ENCODE results near the gene AFTPH. TPM values are rescaled to one million over a fixed set of nuclear protein-coding genes. Genes with fewer than 3 reads are reported as not detected.

The AFTPH gene
- total RNA-seq, 1 donor from 2014 or later, result 13.1 TPM

DNA sequence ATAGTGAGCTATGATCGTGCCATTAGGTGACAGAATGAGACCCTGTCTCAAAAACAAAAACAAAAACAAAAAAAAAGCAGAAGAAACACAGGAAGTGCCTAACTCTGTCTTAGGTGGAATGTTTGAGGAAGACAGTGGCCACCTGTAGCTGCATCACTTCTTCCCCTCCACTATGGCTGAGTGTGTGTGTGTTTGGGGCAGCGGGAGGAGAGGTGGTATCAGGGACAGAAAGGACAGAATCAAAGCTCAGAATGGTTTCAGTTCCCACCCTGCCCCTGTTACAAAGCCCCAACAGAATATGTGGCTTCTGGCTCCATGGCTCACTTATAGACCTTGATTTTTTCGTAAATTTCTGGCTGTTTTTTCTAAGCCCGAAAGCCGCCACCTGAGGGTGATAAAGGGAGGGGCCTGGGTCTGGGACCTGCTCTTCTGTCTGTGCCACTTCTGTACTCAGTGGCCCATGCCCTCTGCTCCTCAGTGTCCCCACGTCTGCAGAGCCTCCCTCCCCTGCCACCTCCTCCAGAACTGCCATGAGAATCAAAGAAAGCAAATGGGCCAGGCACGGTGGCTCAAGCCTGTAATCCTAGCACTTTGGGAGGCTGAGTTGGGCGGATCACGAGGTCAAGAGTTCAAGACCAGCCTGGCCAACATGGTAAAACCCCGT is 102.2 kb downstream of the AFTPH start:
- Mint-ChIP-seq H3K4me1 (ENCODE audit: unreplicated experiment) (peaks cover 13% of the 10 kb centered on the region), H3K4me3 (ENCODE audit: unreplicated experiment) (no peak overlapping the region), H3K9me3 (ENCODE audit: unreplicated experiment) (no peaks in the 10 kb centered on the region), H3K27me3 (ENCODE audit: unreplicated experiment) (peaks cover 11% of the 10 kb centered on the region), H3K36me3 (ENCODE audit: low read depth, unreplicated experiment) (peaks cover 4% of the 10 kb centered on the region), H3K27ac (ENCODE audit: unreplicated experiment) (peak overlapping the region; percentile 54)
- DNase-seq (ENCODE audit: low spot score), result no peak
- TF ChIP-seq, protein P1, sequence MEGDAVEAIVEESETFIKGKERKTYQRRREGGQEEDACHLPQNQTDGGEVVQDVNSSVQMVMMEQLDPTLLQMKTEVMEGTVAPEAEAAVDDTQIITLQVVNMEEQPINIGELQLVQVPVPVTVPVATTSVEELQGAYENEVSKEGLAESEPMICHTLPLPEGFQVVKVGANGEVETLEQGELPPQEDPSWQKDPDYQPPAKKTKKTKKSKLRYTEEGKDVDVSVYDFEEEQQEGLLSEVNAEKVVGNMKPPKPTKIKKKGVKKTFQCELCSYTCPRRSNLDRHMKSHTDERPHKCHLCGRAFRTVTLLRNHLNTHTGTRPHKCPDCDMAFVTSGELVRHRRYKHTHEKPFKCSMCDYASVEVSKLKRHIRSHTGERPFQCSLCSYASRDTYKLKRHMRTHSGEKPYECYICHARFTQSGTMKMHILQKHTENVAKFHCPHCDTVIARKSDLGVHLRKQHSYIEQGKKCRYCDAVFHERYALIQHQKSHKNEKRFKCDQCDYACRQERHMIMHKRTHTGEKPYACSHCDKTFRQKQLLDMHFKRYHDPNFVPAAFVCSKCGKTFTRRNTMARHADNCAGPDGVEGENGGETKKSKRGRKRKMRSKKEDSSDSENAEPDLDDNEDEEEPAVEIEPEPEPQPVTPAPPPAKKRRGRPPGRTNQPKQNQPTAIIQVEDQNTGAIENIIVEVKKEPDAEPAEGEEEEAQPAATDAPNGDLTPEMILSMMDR (IDR thresholded peaks at IDR 0.05; ENCODE audit: unreplicated experiment), result no peak

DNA sequence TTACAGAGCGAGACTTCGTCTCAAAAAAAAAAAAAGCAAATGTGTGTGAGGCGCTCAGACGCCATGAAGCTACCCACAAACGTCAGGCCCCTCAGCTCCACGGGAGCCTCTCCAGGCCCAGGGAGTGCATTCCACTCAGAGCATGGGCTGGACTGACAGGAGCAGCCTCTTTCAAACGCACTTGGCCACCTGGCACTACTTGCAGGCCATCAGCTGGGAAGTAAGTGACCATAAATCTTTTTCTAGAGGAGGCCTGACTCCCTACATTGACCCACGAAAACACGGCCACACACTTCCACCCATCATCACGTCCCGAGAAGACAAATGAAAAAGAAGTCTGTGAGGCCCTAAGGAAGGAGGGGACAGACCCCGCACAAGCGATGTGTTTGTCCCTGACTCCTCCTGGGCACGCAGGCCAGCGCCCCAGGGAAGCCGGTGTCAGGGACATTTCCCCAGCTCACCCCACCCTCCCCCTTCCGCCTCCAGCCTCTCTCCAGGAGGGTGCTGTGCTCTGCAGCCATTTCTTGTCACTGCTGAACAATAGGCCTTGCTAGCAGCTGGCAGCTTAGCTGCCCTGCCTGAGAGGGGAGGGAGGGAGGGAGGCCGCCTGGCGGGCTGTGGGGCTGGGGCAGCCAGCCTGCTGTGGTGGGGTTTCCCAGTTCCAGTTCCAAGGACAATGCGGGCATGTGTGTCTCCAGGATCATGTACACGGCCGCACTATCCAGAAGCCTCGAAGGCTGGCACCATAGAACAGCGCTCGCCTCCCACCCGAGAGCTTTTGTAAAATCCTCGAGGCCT is 103.0 kb downstream of the AFTPH start:
- no peak for DNase-seq (ENCODE audit: low spot score)
- H3K27me3 Mint-ChIP-seq (ENCODE audit: unreplicated experiment), result peaks cover 11% of the 10 kb centered on the region
- H3K36me3 Mint-ChIP-seq (ENCODE audit: low read depth, unreplicated experiment), result peaks cover 4% of the 10 kb centered on the region
- no peaks in the 10 kb centered on the region for H3K9me3 Mint-ChIP-seq (ENCODE audit: unreplicated experiment)
- no peak overlapping the region for H3K4me3 Mint-ChIP-seq (ENCODE audit: unreplicated experiment)
- H3K27ac Mint-ChIP-seq (ENCODE audit: unreplicated experiment), result no peak overlapping the region
- TF ChIP-seq, protein P1 (IDR thresholded peaks at IDR 0.05; ENCODE audit: unreplicated experiment), result no peak
- peaks cover 13% of the 10 kb centered on the region for H3K4me1 Mint-ChIP-seq (ENCODE audit: unreplicated experiment)

DNA sequence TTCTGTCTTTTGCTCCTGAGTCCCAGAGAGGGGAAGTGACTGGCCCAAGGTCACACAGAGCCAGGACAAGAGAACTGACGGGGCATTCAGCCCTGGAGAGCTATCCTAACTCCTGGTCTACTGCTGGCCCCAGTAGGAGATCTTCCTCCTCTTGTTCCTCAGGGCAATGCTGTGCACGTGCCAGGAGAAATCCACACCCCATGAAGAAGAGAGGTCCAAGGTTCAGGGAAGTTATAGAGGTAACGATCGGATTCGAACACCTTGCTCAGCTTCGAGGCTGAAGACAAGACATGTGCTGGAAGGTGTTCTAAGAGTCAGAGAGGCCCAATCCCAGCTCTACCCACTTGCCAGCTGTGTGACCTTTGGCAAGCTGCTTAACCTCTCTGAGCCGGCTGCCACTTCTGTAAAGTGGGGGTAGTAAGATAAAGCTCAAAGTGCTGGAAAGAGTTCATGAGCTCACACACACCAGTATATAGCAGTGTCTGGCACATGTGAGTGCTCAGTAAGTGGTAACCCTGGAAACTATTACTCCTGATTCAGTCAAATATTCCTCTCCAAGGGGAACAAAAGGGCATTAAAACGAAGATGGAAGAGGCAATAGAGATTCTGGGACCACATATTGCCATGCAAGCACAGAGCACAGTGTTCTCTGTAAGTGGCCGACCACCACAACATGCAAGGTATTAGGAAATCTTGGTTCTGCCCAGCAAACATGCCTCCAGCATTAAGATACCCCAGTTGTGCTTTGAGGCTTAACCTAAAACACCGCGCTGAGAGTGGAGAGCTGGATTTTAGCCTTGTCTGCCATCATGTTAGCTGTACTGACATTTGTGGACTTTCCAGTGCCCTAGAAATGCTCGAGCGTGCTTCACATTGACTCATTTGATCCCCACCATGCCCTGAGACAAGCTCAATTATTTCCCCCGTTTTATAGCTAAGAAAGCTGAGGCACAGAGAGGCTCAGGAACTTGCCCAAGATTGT is 104.0 kb downstream of the AFTPH start:
- no peak for DNase-seq (ENCODE audit: low spot score)
- TF ChIP-seq, protein P1 (IDR thresholded peaks at IDR 0.05; ENCODE audit: unreplicated experiment), result no peak
- peaks cover 4% of the 10 kb centered on the region for H3K36me3 Mint-ChIP-seq (ENCODE audit: low read depth, unreplicated experiment)
- H3K4me3 Mint-ChIP-seq (ENCODE audit: unreplicated experiment), result no peak overlapping the region
- peaks cover 11% of the 10 kb centered on the region for H3K4me1 Mint-ChIP-seq (ENCODE audit: unreplicated experiment)
- peaks cover 11% of the 10 kb centered on the region for H3K27me3 Mint-ChIP-seq (ENCODE audit: unreplicated experiment)
- H3K9me3 Mint-ChIP-seq (ENCODE audit: unreplicated experiment), result no peaks in the 10 kb centered on the region
- H3K27ac Mint-ChIP-seq (ENCODE audit: unreplicated experiment), result no peak overlapping the region

DNA sequence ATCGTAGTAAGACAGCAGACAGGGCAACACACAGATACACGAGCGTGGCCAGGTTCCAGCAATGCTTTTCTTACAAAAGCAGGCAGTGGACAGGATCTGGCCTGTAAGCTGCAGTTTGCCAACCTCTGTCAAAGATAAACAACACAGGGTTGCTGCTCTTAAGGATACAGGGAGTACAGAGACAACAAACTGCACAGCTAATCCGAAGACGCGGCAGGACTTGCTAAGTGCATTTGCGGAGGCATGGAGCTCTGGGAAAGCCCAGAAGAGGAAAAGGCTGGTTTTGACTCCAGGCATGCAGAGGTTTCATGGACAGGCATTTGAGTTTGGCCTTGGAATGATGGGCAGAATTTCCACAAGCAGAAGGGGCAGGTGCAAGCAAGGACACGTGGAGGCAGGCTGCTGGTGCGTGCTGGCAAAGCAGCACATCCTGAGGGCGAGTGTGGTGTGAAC is 105.2 kb downstream of the AFTPH start:
- no peak for DNase-seq (ENCODE audit: low spot score)
- TF ChIP-seq, protein P1 (IDR thresholded peaks at IDR 0.05; ENCODE audit: unreplicated experiment), result no peak
- Mint-ChIP-seq H3K4me3 (ENCODE audit: unreplicated experiment) (no peak overlapping the region), H3K27ac (ENCODE audit: unreplicated experiment) (no peak overlapping the region), H3K36me3 (ENCODE audit: low read depth, unreplicated experiment) (peaks cover 4% of the 10 kb centered on the region), H3K27me3 (ENCODE audit: unreplicated experiment) (peaks cover 7% of the 10 kb centered on the region), H3K9me3 (ENCODE audit: unreplicated experiment) (no peaks in the 10 kb centered on the region), H3K4me1 (ENCODE audit: unreplicated experiment) (peaks cover 8% of the 10 kb centered on the region)
